ENCODE results near the gene SLC25A42. TPM values are rescaled to one million over a fixed set of nuclear protein-coding genes. Genes with fewer than 3 reads are reported as not detected.

The SLC25A42 gene
- total and polyA plus RNA-seq, 2 of the 13 experiments (the other 11 are each of a cell fraction or from before 2014, with no cell fraction given), result 12.8 to 18.3 TPM

GRCh38 chr19:19096641-19097627 is 33.1 kb downstream of the SLC25A42 start (continued):
- no peak for TF ChIP-seq DMTF1 (CRISPR knock-in tag; IDR thresholded peaks at IDR 0.05)
- TF ChIP-seq SAFB2 (CRISPR knock-in tag; IDR thresholded peaks at IDR 0.05; ENCODE audit: borderline replicate concordance, low read depth), result peak; percentile 98
- peak; percentile 56 for TF ChIP-seq YY1 (IDR thresholded peaks at IDR 0.05; ENCODE audit: insufficient read depth, insufficient replicate concordance, low read depth, low read length)
- no peak for TF ChIP-seq MBD4 (IDR thresholded peaks at IDR 0.05; ENCODE audit: borderline replicate concordance, low read length)
- no peak for TF ChIP-seq ZNF225 (CRISPR knock-in tag; IDR thresholded peaks at IDR 0.05)
- peak; percentile 95 for TF ChIP-seq HDAC2 (CRISPR knock-in tag; IDR thresholded peaks at IDR 0.05)
- no peak; the same call in 1 of the 2 replicates for TF ChIP-seq ZFP1 (CRISPR knock-in tag; IDR thresholded peaks at IDR 0.05)
- peak; percentile 5; the same call in 1 of the 2 replicates for TF ChIP-seq SMAD3 (CRISPR knock-in tag; IDR thresholded peaks at IDR 0.05)
- peak; percentile 95 for TF ChIP-seq ZNF263 (CRISPR knock-in tag; IDR thresholded peaks at IDR 0.05)
- TF ChIP-seq MLX (CRISPR knock-in tag; IDR thresholded peaks at IDR 0.05), result peak; percentile 98
- TF ChIP-seq FOXO1 (CRISPR knock-in tag; IDR thresholded peaks at IDR 0.05), result peak; percentile 83
- TF ChIP-seq ZNF451 (CRISPR knock-in tag; IDR thresholded peaks at IDR 0.05), result peak; percentile 72; the same call in 1 of the 2 replicates
- peak; percentile 100 for TF ChIP-seq RXRB (CRISPR knock-in tag; IDR thresholded peaks at IDR 0.05; ENCODE audit: borderline replicate concordance)
- TF ChIP-seq ZNF260 (CRISPR knock-in tag; IDR thresholded peaks at IDR 0.05; ENCODE audit: borderline replicate concordance, low read depth), result no peak
- no peak for TF ChIP-seq ZNF343 (CRISPR knock-in tag; IDR thresholded peaks at IDR 0.05)
- peak; percentile 87 for TF ChIP-seq ZNF747 (CRISPR knock-in tag; IDR thresholded peaks at IDR 0.05; ENCODE audit: borderline replicate concordance)
- peak; percentile 35; the same call in 1 of the 2 replicates for TF ChIP-seq ZNF691 (CRISPR knock-in tag; IDR thresholded peaks at IDR 0.05; ENCODE audit: borderline replicate concordance, low read depth)
- TF ChIP-seq AKAP8 (CRISPR knock-in tag; IDR thresholded peaks at IDR 0.05), result peak; percentile 87
- peak; percentile 89 for TF ChIP-seq MIER3 (CRISPR knock-in tag; IDR thresholded peaks at IDR 0.05; ENCODE audit: borderline replicate concordance)

Data from HepG2 (cell line).